HL-60 (cell line): ENCODE measurements around the gene C2CD5.

ENCODE experiments used
- GABPA ChIP-seq: IDR thresholded peaks from 2 replicates; pipeline ENCODE4 v1.6.1; 2012; ENCODE audit warnings: low read depth
- POLR2AphosphoS5 ChIP-seq: IDR thresholded peaks from 2 replicates; pipeline ENCODE4 v1.6.1; 2012; ENCODE audit warnings: low read depth
- TF ChIP-seq, protein P1 (sequence below): IDR thresholded peaks from one replicate; pipeline ENCODE4 v1.5.1; 2011; ENCODE audit warnings: low read length, control low read depth, inconsistent platforms; ENCODE audit not compliant: insufficient read depth
- TF ChIP-seq, protein P2 (sequence below): IDR thresholded peaks from 2 replicates; pipeline ENCODE4 v1.6.1; 2012; ENCODE audit warnings: low read depth; ENCODE audit not compliant: insufficient replicate concordance

- TF ChIP-seq, protein P1, sequence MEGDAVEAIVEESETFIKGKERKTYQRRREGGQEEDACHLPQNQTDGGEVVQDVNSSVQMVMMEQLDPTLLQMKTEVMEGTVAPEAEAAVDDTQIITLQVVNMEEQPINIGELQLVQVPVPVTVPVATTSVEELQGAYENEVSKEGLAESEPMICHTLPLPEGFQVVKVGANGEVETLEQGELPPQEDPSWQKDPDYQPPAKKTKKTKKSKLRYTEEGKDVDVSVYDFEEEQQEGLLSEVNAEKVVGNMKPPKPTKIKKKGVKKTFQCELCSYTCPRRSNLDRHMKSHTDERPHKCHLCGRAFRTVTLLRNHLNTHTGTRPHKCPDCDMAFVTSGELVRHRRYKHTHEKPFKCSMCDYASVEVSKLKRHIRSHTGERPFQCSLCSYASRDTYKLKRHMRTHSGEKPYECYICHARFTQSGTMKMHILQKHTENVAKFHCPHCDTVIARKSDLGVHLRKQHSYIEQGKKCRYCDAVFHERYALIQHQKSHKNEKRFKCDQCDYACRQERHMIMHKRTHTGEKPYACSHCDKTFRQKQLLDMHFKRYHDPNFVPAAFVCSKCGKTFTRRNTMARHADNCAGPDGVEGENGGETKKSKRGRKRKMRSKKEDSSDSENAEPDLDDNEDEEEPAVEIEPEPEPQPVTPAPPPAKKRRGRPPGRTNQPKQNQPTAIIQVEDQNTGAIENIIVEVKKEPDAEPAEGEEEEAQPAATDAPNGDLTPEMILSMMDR, result no peak
- TF ChIP-seq, protein P2, sequence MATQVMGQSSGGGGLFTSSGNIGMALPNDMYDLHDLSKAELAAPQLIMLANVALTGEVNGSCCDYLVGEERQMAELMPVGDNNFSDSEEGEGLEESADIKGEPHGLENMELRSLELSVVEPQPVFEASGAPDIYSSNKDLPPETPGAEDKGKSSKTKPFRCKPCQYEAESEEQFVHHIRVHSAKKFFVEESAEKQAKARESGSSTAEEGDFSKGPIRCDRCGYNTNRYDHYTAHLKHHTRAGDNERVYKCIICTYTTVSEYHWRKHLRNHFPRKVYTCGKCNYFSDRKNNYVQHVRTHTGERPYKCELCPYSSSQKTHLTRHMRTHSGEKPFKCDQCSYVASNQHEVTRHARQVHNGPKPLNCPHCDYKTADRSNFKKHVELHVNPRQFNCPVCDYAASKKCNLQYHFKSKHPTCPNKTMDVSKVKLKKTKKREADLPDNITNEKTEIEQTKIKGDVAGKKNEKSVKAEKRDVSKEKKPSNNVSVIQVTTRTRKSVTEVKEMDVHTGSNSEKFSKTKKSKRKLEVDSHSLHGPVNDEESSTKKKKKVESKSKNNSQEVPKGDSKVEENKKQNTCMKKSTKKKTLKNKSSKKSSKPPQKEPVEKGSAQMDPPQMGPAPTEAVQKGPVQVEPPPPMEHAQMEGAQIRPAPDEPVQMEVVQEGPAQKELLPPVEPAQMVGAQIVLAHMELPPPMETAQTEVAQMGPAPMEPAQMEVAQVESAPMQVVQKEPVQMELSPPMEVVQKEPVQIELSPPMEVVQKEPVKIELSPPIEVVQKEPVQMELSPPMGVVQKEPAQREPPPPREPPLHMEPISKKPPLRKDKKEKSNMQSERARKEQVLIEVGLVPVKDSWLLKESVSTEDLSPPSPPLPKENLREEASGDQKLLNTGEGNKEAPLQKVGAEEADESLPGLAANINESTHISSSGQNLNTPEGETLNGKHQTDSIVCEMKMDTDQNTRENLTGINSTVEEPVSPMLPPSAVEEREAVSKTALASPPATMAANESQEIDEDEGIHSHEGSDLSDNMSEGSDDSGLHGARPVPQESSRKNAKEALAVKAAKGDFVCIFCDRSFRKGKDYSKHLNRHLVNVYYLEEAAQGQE, result no peak
- TF ChIP-seq POLR2AphosphoS5 (no peak), GABPA (no peak)
Measured at GRCh38 chr12:22413592-22413991, 130.8 kb downstream of the C2CD5 start.
